Memory B cell (primary cell): ENCODE measurements around the gene CDH2.

ENCODE experiments used
- ATAC-seq: fragments of 150-1000 bp; cut with Tn5 transposase; 2 replicates; pipeline ENCODE4 v1.10.0; 2021; ENCODE audit warnings: low read depth, mild to moderate bottlenecking, moderate library complexity
- DNase-seq, 2 donors: peaks; one replicate each; pipeline ENCODE4 v3.0.0; 2022; ENCODE audit warnings: low spot score in 2 of 2
- H3K27ac Mint-ChIP-seq: one replicate; pipeline ENCODE4 v1.8.0; 2022; ENCODE audit warnings: mild to moderate bottlenecking, moderate library complexity, mixed read lengths
- H3K27me3 Mint-ChIP-seq: one replicate; pipeline ENCODE4 v1.8.0; 2022; ENCODE audit warnings: mixed read lengths
- H3K36me3 Mint-ChIP-seq: one replicate; pipeline ENCODE4 v1.8.0; 2022; ENCODE audit warnings: mild to moderate bottlenecking, mixed read lengths
- H3K4me1 Mint-ChIP-seq: one replicate; pipeline ENCODE4 v1.8.0; 2022; ENCODE audit warnings: mixed read lengths
- H3K4me3 Mint-ChIP-seq: one replicate; pipeline ENCODE4 v1.8.0; 2022; ENCODE audit warnings: mild to moderate bottlenecking, moderate library complexity, mixed read lengths
- H3K9me3 Mint-ChIP-seq: one replicate; pipeline ENCODE4 v1.8.0; 2022; ENCODE audit warnings: mixed read lengths

The CDH2 gene

GRCh38 chr18:28045176-28045810 lies 131.6 kb downstream of the CDH2 start:
- Mint-ChIP-seq H3K36me3 (no peaks in the 10 kb centered on the region), H3K27me3 (no peaks in the 10 kb centered on the region), H3K4me3 (no peak overlapping the region), H3K27ac (no peak overlapping the region), H3K4me1 (no peaks in the 10 kb centered on the region), H3K9me3 (no peaks in the 10 kb centered on the region)
- DNase-seq: no peak
- no peak for ATAC-seq

- Mint-ChIP-seq H3K9me3 (no peaks in the 10 kb centered on the region), H3K27ac (no peak overlapping the region), H3K27me3 (no peaks in the 10 kb centered on the region), H3K4me3 (no peak overlapping the region), H3K36me3 (no peaks in the 10 kb centered on the region), H3K4me1 (no peaks in the 10 kb centered on the region)
- no peak for ATAC-seq
- no peak for DNase-seq
Observed at GRCh38 chr18:28044036-28044435, 132.9 kb downstream of the CDH2 start.

- no peak for ATAC-seq
- no peak for DNase-seq
- Mint-ChIP-seq H3K27ac (no peak overlapping the region), H3K4me1 (no peaks in the 10 kb centered on the region), H3K4me3 (no peak overlapping the region), H3K36me3 (no peaks in the 10 kb centered on the region), H3K27me3 (no peaks in the 10 kb centered on the region), H3K9me3 (no peaks in the 10 kb centered on the region)
Observed at GRCh38 chr18:28043631-28044030, 133.3 kb downstream of the CDH2 start.

GRCh38 chr18:28041366-28041765 lies 135.6 kb downstream of the CDH2 start:
- no peaks in the 10 kb centered on the region for H3K36me3 Mint-ChIP-seq
- ATAC-seq (no peak), DNase-seq (no peak)
- H3K4me3 Mint-ChIP-seq: no peak overlapping the region
- peaks cover 2% of the 10 kb centered on the region for H3K9me3 Mint-ChIP-seq
- H3K27ac Mint-ChIP-seq: no peak overlapping the region
- H3K27me3 Mint-ChIP-seq: no peaks in the 10 kb centered on the region
- H3K4me1 Mint-ChIP-seq: no peaks in the 10 kb centered on the region

GRCh38 chr18:28040716-28041115 lies 136.2 kb downstream of the CDH2 start:
- H3K27ac Mint-ChIP-seq: no peak overlapping the region
- no peak for DNase-seq
- H3K4me1 Mint-ChIP-seq: no peaks in the 10 kb centered on the region
- no peaks in the 10 kb centered on the region for H3K36me3 Mint-ChIP-seq
- H3K9me3 Mint-ChIP-seq: peaks cover 2% of the 10 kb centered on the region
- ATAC-seq: no peak
- H3K27me3 Mint-ChIP-seq: no peaks in the 10 kb centered on the region
- no peak overlapping the region for H3K4me3 Mint-ChIP-seq

GRCh38 chr18:28040211-28040610 lies 136.7 kb downstream of the CDH2 start:
- Mint-ChIP-seq H3K27me3 (no peaks in the 10 kb centered on the region), H3K36me3 (no peaks in the 10 kb centered on the region), H3K27ac (no peak overlapping the region), H3K9me3 (peaks cover 2% of the 10 kb centered on the region), H3K4me3 (no peak overlapping the region), H3K4me1 (no peaks in the 10 kb centered on the region)
- DNase-seq (no peak), ATAC-seq (no peak)

- H3K4me3 Mint-ChIP-seq: no peak overlapping the region
- no peak for ATAC-seq
Observed at GRCh38 chr18:28039691-28040090, 137.2 kb downstream of the CDH2 start.

GRCh38 chr18:28039078-28039477 lies 137.9 kb downstream of the CDH2 start:
- Mint-ChIP-seq H3K27ac (no peak overlapping the region), H3K4me3 (no peak overlapping the region), H3K36me3 (no peaks in the 10 kb centered on the region), H3K9me3 (peaks cover 2% of the 10 kb centered on the region), H3K27me3 (no peaks in the 10 kb centered on the region), H3K4me1 (no peaks in the 10 kb centered on the region)
- no peak for DNase-seq
- ATAC-seq: no peak

More at GRCh38 chr18:28039691-28040090, 137.2 kb downstream of the CDH2 start:
- H3K4me1 Mint-ChIP-seq: no peaks in the 10 kb centered on the region
- no peaks in the 10 kb centered on the region for H3K36me3 Mint-ChIP-seq
- no peak overlapping the region for H3K27ac Mint-ChIP-seq
- peaks cover 2% of the 10 kb centered on the region for H3K9me3 Mint-ChIP-seq
- DNase-seq: no peak
- no peaks in the 10 kb centered on the region for H3K27me3 Mint-ChIP-seq

- peaks cover 6% of the 10 kb centered on the region for H3K9me3 Mint-ChIP-seq
- no peaks in the 10 kb centered on the region for H3K27me3 Mint-ChIP-seq
- no peaks in the 10 kb centered on the region for H3K4me1 Mint-ChIP-seq
- no peak for DNase-seq
- no peak for ATAC-seq
- no peak overlapping the region for H3K27ac Mint-ChIP-seq
- no peaks in the 10 kb centered on the region for H3K36me3 Mint-ChIP-seq
- H3K4me3 Mint-ChIP-seq: no peak overlapping the region
Observed at GRCh38 chr18:28036488-28036887, 140.4 kb downstream of the CDH2 start.

GRCh38 chr18:28034567-28034966 lies 142.4 kb downstream of the CDH2 start:
- H3K27ac Mint-ChIP-seq: no peak overlapping the region
- no peaks in the 10 kb centered on the region for H3K36me3 Mint-ChIP-seq
- H3K4me1 Mint-ChIP-seq: no peaks in the 10 kb centered on the region
- no peak overlapping the region for H3K4me3 Mint-ChIP-seq
- no peaks in the 10 kb centered on the region for H3K27me3 Mint-ChIP-seq
- H3K9me3 Mint-ChIP-seq: peaks cover 10% of the 10 kb centered on the region
- DNase-seq (no peak), ATAC-seq (no peak)

GRCh38 chr18:28032177-28032576 lies 144.8 kb downstream of the CDH2 start:
- peaks cover 8% of the 10 kb centered on the region for H3K9me3 Mint-ChIP-seq
- no peak overlapping the region for H3K4me3 Mint-ChIP-seq
- ATAC-seq (no peak), DNase-seq (no peak)
- H3K27me3 Mint-ChIP-seq: no peaks in the 10 kb centered on the region
- no peaks in the 10 kb centered on the region for H3K36me3 Mint-ChIP-seq
- H3K4me1 Mint-ChIP-seq: no peaks in the 10 kb centered on the region
- H3K27ac Mint-ChIP-seq: no peak overlapping the region

- Mint-ChIP-seq H3K27ac (no peak overlapping the region), H3K4me1 (no peaks in the 10 kb centered on the region), H3K27me3 (no peaks in the 10 kb centered on the region), H3K9me3 (peaks cover 11% of the 10 kb centered on the region), H3K4me3 (no peak overlapping the region), H3K36me3 (no peaks in the 10 kb centered on the region)
- no peak for DNase-seq
- no peak for ATAC-seq
Observed at GRCh38 chr18:28030458-28030857, 146.5 kb downstream of the CDH2 start.

GRCh38 chr18:28027755-28028154 lies 149.2 kb downstream of the CDH2 start:
- no peak for DNase-seq
- Mint-ChIP-seq H3K36me3 (peaks cover 1% of the 10 kb centered on the region), H3K4me1 (no peaks in the 10 kb centered on the region), H3K9me3 (peaks cover 8% of the 10 kb centered on the region), H3K27ac (no peak overlapping the region), H3K27me3 (no peaks in the 10 kb centered on the region), H3K4me3 (no peak overlapping the region)
- no peak for ATAC-seq

- H3K27ac Mint-ChIP-seq: no peak overlapping the region
Observed at GRCh38 chr18:28019425-28020108, 157.4 kb downstream of the CDH2 start.

GRCh38 chr18:28018351-28018750 lies 158.6 kb downstream of the CDH2 start:
- DNase-seq (no peak), ATAC-seq (no peak)
- Mint-ChIP-seq H3K4me1 (no peaks in the 10 kb centered on the region), H3K27me3 (no peaks in the 10 kb centered on the region), H3K27ac (no peak overlapping the region), H3K36me3 (no peaks in the 10 kb centered on the region), H3K4me3 (no peak overlapping the region), H3K9me3 (peaks cover 2% of the 10 kb centered on the region)

More at GRCh38 chr18:28019425-28020108, 157.4 kb downstream of the CDH2 start:
- ATAC-seq: no peak
- H3K9me3 Mint-ChIP-seq: peaks cover 2% of the 10 kb centered on the region
- DNase-seq: no peak
- no peak overlapping the region for H3K4me3 Mint-ChIP-seq
- no peaks in the 10 kb centered on the region for H3K36me3 Mint-ChIP-seq
- H3K27me3 Mint-ChIP-seq: no peaks in the 10 kb centered on the region
- no peaks in the 10 kb centered on the region for H3K4me1 Mint-ChIP-seq
